ENCODE measurements around the gene CWC25. TPM values are rescaled to one million over a fixed set of nuclear protein-coding genes. Genes with fewer than 3 reads are reported as not detected.

The CWC25 gene
- total and polyA plus RNA-seq, 2 of the 13 experiments (the other 11 are each of a cell fraction or from before 2014, with no cell fraction given): 15.6 to 22.7 TPM

- H3K27ac ChIP-seq (ENCODE audit: extremely low read length, insufficient read depth, low read length): no peak overlapping the region
- H3K4me3 ChIP-seq (replicated peaks in 1 of 3; ENCODE audit: insufficient read depth in 1 of 3, low read depth in 2 of 3, low read length in 3 of 3): no peak overlapping the region
- no peak overlapping the region for H3K4me2 ChIP-seq (ENCODE audit: low read depth, low read length)
- no peak for DNase-seq (ENCODE audit: low spot score)
- H3K4me1 ChIP-seq (ENCODE audit: insufficient read depth, low read length): no peaks in the 10 kb centered on the region
- no TSS peak for BruUV-seq (replicated peaks)
- no peak for ATAC-seq
- no peak for FAIRE-seq
- H2AFZ ChIP-seq (ENCODE audit: low read length): no peak overlapping the region
- H3K79me2 ChIP-seq (ENCODE audit: insufficient read depth, low read length): no peaks in the 10 kb centered on the region
- H3K9ac ChIP-seq (ENCODE audit: insufficient read depth, low read depth, low read length): no peak overlapping the region
- intact Hi-C loops (cut with micrococcal nuclease; ENCODE audit: unreplicated experiment) (no loop called here), in situ Hi-C loops (cut with HindIII; ENCODE audit: extremely low pct_ligation_motif_present, low pct_unique_long_range_greater_than_20kb) (no loop called here)
- no peaks in the 10 kb centered on the region for H4K20me1 ChIP-seq (ENCODE audit: insufficient read depth, low read length)
- H3K36me3 ChIP-seq (replicated peaks in 1 of 2; ENCODE audit: control insufficient read depth in 1 of 2, insufficient read depth in 2 of 2, low read length in 2 of 2): peaks cover 62 to 88% of the 10 kb centered on the region in 2 experiments
- H3K9me3 ChIP-seq (ENCODE audit: low read length): no peaks in the 10 kb centered on the region
- 98% methylated on average over 23 of the region's 23 CpGs for WGBS (ENCODE audit: low lambda C conversion rate)
- ChIA-PET POLR2A (interaction anchor here (1.2 kb wide), 1 partner anchor 18 kb away, joined by 3 read pairs; no protein-coding TSS in a partner anchor), CTCF (ENCODE audit: low intra/inter-chr PET ratio, low total read pairs) (no interaction called here)
- H3K27me3 ChIP-seq (ENCODE audit: control insufficient read depth in 1 of 2, insufficient read depth in 2 of 2, low read length in 2 of 2): no peaks in the 10 kb centered on the region
- TF ChIP-seq ZBTB25 (CRISPR knock-in tag; IDR thresholded peaks at IDR 0.05) (no peak), ZNF34 (CRISPR knock-in tag; IDR thresholded peaks at IDR 0.05; ENCODE audit: borderline replicate concordance) (no peak), TMF1 (CRISPR knock-in tag; IDR thresholded peaks at IDR 0.05; ENCODE audit: low read depth) (no peak), CREM (IDR thresholded peaks at IDR 0.05) (no peak), CREM (CRISPR knock-in tag; IDR thresholded peaks at IDR 0.05) (no peak), ZBTB7B (CRISPR knock-in tag; IDR thresholded peaks at IDR 0.05) (no peak), PITX1 (CRISPR knock-in tag; IDR thresholded peaks at IDR 0.05) (no peak), BHLHE40 (IDR thresholded peaks at IDR 0.05; ENCODE audit: low read length) (no peak), YEATS2 (CRISPR knock-in tag; IDR thresholded peaks at IDR 0.05; ENCODE audit: borderline replicate concordance) (no peak), MYC (CRISPR knock-in tag; IDR thresholded peaks at IDR 0.05; ENCODE audit: borderline replicate concordance) (no peak), NFYC (CRISPR knock-in tag; IDR thresholded peaks at IDR 0.05) (no peak), ZNF160 (CRISPR knock-in tag; IDR thresholded peaks at IDR 0.05) (no peak), EHMT2 (IDR thresholded peaks at IDR 0.05; ENCODE audit: borderline replicate concordance, low read depth, low read length) (no peak), ZNF792 (CRISPR knock-in tag; IDR thresholded peaks at IDR 0.05) (no peak)
- TF ChIP-seq, protein P1, sequence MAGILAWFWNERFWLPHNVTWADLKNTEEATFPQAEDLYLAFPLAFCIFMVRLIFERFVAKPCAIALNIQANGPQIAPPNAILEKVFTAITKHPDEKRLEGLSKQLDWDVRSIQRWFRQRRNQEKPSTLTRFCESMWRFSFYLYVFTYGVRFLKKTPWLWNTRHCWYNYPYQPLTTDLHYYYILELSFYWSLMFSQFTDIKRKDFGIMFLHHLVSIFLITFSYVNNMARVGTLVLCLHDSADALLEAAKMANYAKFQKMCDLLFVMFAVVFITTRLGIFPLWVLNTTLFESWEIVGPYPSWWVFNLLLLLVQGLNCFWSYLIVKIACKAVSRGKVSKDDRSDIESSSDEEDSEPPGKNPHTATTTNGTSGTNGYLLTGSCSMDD (CRISPR knock-in tag; IDR thresholded peaks at IDR 0.05): no peak
Measured at GRCh38 chr17:38779965-38780752, 45.0 kb downstream of the CWC25 start.

Measured in HepG2 (cell line).